ENCODE results near the gene PREX1.

- TF ChIP-seq POLR2A (IDR thresholded peaks at IDR 0.05; ENCODE audit: low read length) (no peak), GATA1 (IDR thresholded peaks at IDR 0.05; ENCODE audit: low read depth, low read length) (no peak)
Measured at GRCh38 chr20:48665785-48666184, 162.0 kb downstream of the PREX1 start.

Measured in erythroblast (primary cell).